Activated gamma-delta T cell treated with Interleukin-2 at 50 U/mL for 16 hours (primary cell): ENCODE data around the gene FAT1.

ENCODE experiments used
- DNase-seq: peaks from one replicate; pipeline ENCODE4 v3.0.0-alpha.2; 2020

Gene FAT1

GRCh38 chr4:186599483-186599882 lies 124.2 kb downstream of the FAT1 start:
- no peak for DNase-seq

DNA sequence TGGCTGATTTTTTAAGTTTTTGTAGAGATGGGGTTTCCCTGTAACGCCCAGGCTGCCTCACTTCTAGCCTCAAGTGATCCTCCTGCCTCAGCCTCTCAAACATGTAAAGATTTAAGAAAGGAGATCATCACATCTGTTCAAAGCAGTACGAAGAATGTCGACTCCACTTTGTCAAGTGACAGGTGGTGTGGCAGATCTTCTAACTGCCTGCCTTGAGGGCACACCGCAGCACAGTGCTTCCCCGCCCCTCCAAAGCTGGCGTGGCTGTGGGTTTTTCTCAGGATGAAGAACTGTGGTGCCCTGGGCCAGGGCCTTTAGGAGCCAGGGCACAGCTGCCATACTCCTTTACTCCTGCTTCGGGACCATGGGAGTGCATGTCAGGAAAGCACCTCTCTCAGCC lies 125.0 kb downstream of the FAT1 start:
- no peak for DNase-seq

GRCh38 chr4:186596850-186597390 lies 126.7 kb downstream of the FAT1 start:
- no peak for DNase-seq

DNA sequence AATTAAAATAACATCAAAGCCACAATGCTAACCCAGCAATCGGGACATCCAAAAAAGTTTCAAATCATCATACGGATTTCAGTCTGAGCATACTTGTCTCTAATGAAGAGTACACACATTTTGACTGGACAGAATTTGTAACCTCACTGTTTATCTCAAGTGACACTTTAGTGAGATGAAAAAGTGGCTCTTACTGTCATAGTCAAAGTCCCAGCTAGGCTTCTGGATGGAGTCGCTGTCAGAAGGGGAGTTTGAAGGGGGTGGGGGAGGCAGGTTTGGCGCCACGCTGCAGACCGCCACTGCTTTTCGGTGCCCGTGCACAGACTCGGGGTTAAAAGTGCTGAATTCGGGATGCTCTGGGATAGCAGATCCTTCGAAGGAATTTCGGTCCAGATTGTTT lies 127.3 kb downstream of the FAT1 start:
- no peak for DNase-seq

DNA sequence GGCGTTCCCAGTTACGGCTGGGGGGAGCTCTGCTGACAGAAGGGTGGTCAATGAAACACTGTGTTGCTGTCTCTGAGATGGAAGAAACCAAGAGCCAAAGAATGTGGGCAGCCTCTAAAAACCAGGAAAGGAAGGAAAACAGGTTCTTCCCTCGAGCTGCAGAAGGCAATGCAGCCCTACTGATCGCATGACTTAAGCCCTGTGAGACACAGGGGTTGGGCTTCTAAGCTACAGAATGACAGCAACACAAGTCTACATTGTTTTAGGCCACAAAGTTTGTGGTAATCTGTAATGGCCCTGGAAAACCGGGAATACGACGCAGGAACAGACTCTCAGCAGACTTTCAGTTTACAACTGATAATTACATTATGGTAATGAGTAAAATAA lies 130.1 kb downstream of the FAT1 start:
- no peak for DNase-seq

DNA sequence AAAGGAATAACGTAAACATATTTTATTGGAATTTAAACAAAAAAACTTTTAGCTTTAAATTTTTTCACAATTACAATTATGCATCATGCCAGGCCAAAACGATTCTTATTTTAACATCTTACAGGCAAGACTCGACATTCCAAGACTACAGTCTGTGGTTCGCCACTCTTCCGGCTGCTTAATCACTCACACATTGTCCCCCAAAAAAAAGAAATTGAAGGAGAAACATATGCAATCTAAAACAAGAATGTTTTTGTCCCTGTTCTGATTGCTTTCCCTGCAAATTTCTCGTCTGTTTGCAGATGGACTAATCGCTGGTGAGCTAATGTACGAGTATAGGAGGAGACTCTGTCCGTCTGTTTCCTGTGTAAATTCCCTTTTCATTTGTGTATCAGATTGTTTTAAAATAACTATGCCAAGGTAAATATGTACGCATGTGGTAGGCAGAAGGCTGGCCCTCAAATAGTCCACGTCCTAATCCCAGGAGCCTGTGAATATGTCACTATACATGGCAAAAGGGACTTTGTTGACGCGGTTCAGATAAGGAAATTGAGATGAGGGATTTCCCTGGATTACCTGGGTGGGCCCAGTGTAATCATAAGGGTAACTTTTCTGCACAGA lies 130.6 kb downstream of the FAT1 start:
- DNase-seq: no peak

- DNase-seq: no peak
Measured at GRCh38 chr4:186592445-186592844, 131.2 kb downstream of the FAT1 start.

GRCh38 chr4:186591651-186592050 lies 132.0 kb downstream of the FAT1 start:
- no peak for DNase-seq

DNA sequence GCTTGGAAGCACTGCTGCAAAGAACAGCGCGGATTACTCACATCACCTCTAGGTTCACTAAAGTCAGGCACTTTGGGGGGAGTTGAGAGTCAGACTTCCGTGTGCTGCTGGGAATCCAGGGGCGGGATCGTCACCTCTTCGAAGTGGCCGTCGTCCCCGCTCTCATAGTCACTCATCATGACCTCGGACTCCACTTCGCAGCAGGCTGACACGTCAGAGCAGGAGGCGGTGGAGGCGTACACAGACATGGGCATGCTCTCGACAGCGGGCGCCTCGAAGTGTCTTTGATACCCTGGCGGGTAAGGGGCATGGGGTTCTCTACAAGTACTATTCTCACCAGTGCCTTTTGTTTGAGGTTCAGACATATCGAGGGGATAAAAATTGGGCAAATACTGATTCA lies 135.2 kb downstream of the FAT1 start:
- no peak for DNase-seq

GRCh38 chr4:186587416-186588018 lies 136.1 kb downstream of the FAT1 start:
- peak; percentile 47 for DNase-seq

DNA sequence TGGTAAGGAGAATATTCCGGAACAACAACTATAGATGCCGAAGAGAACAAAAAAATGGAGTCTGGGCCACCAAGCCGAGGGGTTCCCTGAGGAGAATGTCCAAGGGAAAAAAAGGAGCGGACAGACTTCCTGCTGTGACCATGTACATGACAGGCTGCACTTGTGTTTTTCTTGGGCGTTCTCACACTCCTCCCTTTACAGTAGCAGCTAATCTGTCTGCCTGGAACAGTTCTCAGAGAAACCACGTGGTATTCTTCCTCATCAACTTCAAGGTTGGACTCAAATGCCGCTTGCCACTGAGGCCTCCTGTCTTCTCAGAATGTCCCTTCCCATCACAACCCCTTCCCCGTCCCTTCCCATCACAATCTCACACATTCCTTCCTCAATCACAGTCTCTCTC lies 137.5 kb downstream of the FAT1 start:
- no peak for DNase-seq

- no peak for DNase-seq
Measured at GRCh38 chr4:186584912-186585311, 138.7 kb downstream of the FAT1 start.

DNA sequence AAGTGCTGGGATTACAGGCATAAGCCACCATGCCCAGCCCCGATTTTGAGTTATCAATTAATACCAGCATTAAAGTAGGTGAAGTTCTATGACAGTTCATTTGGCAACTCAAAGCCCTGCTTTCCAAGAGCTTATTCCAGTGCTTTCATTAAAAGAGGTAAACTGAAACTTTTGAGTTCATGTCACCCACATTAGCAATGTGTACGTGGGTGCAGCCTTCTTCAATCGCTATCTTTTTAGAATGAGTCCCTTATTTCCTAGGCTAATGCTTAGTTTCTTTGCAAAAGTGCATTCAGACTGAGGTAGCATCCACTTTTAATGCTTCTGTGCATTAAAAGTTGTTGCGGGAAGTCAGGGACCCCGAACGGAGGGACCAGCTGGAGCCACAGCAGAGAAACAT lies 142.2 kb downstream of the FAT1 start:
- no peak for DNase-seq

- no peak for DNase-seq
Measured at GRCh38 chr4:186580669-186581068, 143.0 kb downstream of the FAT1 start.

DNA sequence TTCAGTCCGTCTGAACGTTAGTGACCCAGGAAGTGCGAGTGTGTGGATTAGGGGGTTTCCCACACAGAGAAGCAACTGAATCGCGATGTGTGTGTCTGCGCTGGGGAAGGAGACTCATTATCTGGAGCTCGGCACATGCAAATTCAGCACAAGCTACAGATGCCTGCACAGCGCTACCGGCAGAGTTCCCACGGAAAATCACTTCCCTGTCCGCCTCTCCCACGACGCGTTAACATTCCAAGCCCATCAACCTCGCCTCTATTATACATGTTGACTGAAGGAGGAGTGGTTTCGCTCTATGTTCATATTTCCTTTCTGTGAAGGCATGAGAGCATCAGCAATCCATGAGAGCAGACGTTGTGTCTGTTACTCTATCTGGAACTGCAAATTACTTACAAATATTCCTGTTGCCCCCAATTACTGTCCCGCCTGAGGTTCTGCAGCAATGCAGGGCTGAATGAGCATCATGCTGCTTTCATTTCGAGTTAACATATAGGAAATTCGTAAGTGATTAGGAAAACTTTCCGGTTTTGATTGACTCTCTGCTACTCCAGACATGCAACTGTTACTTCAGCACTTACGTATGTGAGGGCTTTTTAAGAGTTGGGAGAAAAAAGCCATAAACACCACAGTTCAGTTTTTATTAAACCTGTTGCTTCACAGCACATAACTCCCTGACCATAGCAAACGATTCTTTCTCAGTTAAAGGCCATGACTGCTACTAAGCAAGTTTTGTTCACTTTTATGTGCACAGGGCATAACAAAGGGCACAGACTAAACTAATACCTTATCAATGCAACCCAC lies 153.3 kb downstream of the FAT1 start:
- no peak for DNase-seq

DNA sequence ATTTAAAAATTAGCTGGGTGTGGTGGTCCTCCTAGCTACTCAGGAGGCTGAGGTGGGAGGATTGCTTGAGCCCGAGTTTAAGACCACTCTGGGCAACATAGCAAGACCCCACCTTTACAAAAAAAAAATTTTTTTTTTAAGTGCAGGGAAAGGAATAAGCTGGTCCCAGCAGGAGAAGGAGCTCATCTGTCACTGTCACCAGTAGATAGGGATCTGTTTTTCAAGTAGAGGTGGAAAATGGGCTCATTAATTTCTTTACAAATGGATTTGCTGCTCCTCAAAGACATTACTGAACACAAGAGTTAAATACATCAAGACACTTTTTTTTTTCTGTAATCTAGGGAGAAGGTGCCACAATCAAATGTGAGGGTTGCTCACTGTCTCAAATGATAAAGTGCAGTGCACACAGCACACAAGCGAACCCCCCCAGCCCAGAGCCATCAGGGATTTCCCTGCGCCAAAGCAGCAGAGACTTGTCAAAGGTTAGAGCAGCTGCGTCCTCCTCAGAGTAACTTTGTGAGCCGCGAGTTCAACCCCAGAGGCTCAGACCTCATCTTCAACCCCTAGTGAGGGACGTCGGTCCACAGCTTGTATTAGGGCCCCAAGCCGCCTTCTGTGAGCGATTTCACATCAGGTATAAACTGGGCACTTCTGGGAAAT lies 154.0 kb downstream of the FAT1 start:
- no peak for DNase-seq

DNA sequence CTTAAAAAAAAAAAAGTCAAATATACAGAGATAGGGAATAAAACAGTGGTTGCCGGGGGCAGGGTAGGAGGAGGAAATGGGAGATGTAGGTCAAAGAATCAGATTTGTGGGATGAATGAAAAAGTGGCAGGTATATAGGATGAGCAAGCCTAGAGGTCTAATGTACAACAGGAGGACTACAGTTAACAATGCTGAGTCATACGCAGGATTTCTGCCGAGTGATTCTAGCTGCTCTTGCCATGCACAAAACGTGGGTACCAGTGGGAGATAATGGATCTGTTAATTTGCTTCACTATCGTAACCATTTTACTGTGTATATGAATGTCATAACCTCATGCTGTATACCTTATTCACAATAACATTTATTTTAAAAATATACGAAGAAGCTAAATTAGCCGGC lies 157.6 kb downstream of the FAT1 start:
- no peak for DNase-seq

GRCh38 chr4:186563761-186564160 lies 159.9 kb downstream of the FAT1 start:
- no peak for DNase-seq

GRCh38 chr4:186561748-186562147 lies 161.9 kb downstream of the FAT1 start:
- no peak for DNase-seq

GRCh38 chr4:186560647-186561046 lies 163.0 kb downstream of the FAT1 start:
- DNase-seq: no peak

- DNase-seq: no peak
Measured at GRCh38 chr4:186557486-186557885, 166.2 kb downstream of the FAT1 start.

DNA sequence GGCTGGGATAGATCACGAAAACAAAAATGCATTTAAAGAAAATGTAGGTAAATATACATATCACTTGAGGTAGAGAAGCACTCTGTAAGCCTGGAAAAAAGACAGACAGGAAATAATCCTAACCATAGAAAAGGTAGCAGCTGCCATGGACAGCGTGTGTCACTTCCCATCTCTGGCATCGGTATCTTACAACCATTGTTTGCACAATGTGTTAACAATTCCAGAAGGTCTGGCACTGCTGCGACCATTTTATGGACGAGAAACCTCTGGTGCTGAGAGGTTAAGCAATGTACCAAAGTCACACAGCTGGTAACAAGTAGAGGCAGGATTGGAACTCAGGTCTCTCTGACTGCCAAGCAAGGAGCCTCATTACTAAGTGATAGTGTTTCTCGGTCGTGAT lies 166.6 kb downstream of the FAT1 start:
- no peak for DNase-seq
